Measurements from ENCODE around the gene SLC19A3. TPM values are rescaled to one million over a fixed set of nuclear protein-coding genes. Genes with fewer than 3 reads are reported as not detected.
"Not testable (repeated sequence)": the region's sequence is repeated elsewhere in the genome, so short reads cannot be mapped to it uniquely, and the experiment has no call there.

The SLC19A3 gene
- total RNA-seq, 2 experiments from 2014 or later, result not detected

GRCh38 chr2:227722821-227723220 lies 5.0 kb upstream of the SLC19A3 start:
- DNase-seq; H3K36me3 Mint-ChIP-seq; H3K9me3 Mint-ChIP-seq; POLR2A ChIA-PET; ATAC-seq (ENCODE audit: low read depth); H3K4me3 Mint-ChIP-seq; H3K4me1 Mint-ChIP-seq; H3K27ac Mint-ChIP-seq: not testable (repeated sequence)
- H3K27me3 Mint-ChIP-seq, result peaks cover 15% of the 10 kb centered on the region

GRCh38 chr2:227720680-227721079 lies 2.9 kb upstream of the SLC19A3 start:
- no peak for ATAC-seq (ENCODE audit: low read depth)
- Mint-ChIP-seq H3K4me3 (no peak overlapping the region), H3K27ac (no peak overlapping the region), H3K4me1 (no peaks in the 10 kb centered on the region), H3K27me3 (peaks cover 31% of the 10 kb centered on the region), H3K36me3 (no peaks in the 10 kb centered on the region), H3K9me3 (no peaks in the 10 kb centered on the region)
- no peak for DNase-seq
- POLR2A ChIA-PET, result no interaction called here

GRCh38 chr2:227719641-227720040 lies 1.8 kb upstream of the SLC19A3 start:
- H3K4me3 Mint-ChIP-seq, result no peak overlapping the region
- POLR2A ChIA-PET, result no interaction called here
- H3K27me3 Mint-ChIP-seq, result peaks cover 32% of the 10 kb centered on the region
- H3K4me1 Mint-ChIP-seq, result no peaks in the 10 kb centered on the region
- no peak overlapping the region for H3K27ac Mint-ChIP-seq
- DNase-seq (no peak), ATAC-seq (ENCODE audit: low read depth) (no peak)
- H3K9me3 Mint-ChIP-seq, result no peaks in the 10 kb centered on the region
- no peaks in the 10 kb centered on the region for H3K36me3 Mint-ChIP-seq

GRCh38 chr2:227716501-227716900 lies 1.3 kb downstream of the SLC19A3 start:
- ATAC-seq (ENCODE audit: low read depth) (no peak), DNase-seq (no peak)
- Mint-ChIP-seq H3K27me3 (peaks cover 39% of the 10 kb centered on the region), H3K36me3 (no peaks in the 10 kb centered on the region), H3K27ac (no peak overlapping the region), H3K4me3 (no peak overlapping the region), H3K9me3 (no peaks in the 10 kb centered on the region), H3K4me1 (no peaks in the 10 kb centered on the region)
- POLR2A ChIA-PET, result no interaction called here

- no peak overlapping the region for H3K4me3 Mint-ChIP-seq
- ATAC-seq (ENCODE audit: low read depth) (no peak), DNase-seq (no peak)
- H3K9me3 Mint-ChIP-seq, result no peaks in the 10 kb centered on the region
- H3K27me3 Mint-ChIP-seq, result peaks cover 30% of the 10 kb centered on the region
- H3K4me1 Mint-ChIP-seq, result no peaks in the 10 kb centered on the region
- H3K36me3 Mint-ChIP-seq, result no peaks in the 10 kb centered on the region
- H3K27ac Mint-ChIP-seq, result no peak overlapping the region
- POLR2A ChIA-PET, result no interaction called here
Measured at GRCh38 chr2:227713291-227713690, 4.5 kb downstream of the SLC19A3 start.

GRCh38 chr2:227710986-227711385 lies 6.8 kb downstream of the SLC19A3 start:
- POLR2A ChIA-PET, result no interaction called here
- no peaks in the 10 kb centered on the region for H3K9me3 Mint-ChIP-seq
- H3K27ac Mint-ChIP-seq, result no peak overlapping the region
- no peak overlapping the region for H3K4me3 Mint-ChIP-seq
- no peaks in the 10 kb centered on the region for H3K4me1 Mint-ChIP-seq
- DNase-seq, result no peak
- H3K27me3 Mint-ChIP-seq, result peaks cover 12% of the 10 kb centered on the region
- H3K36me3 Mint-ChIP-seq, result no peaks in the 10 kb centered on the region
- ATAC-seq (ENCODE audit: low read depth), result no peak

- no peak overlapping the region for H3K4me3 Mint-ChIP-seq
- peaks cover 3% of the 10 kb centered on the region for H3K27me3 Mint-ChIP-seq
- H3K9me3 Mint-ChIP-seq, result no peaks in the 10 kb centered on the region
- H3K27ac Mint-ChIP-seq, result no peak overlapping the region
- ATAC-seq (ENCODE audit: low read depth) (no peak), DNase-seq (no peak)
- H3K4me1 Mint-ChIP-seq, result no peaks in the 10 kb centered on the region
- no peaks in the 10 kb centered on the region for H3K36me3 Mint-ChIP-seq
- POLR2A ChIA-PET, result no interaction called here
Measured at GRCh38 chr2:227707390-227707789, 10.4 kb downstream of the SLC19A3 start.

GRCh38 chr2:227706859-227707258 lies 11.0 kb downstream of the SLC19A3 start:
- DNase-seq, result no peak
- Mint-ChIP-seq H3K36me3 (no peaks in the 10 kb centered on the region), H3K4me1 (no peaks in the 10 kb centered on the region), H3K27ac (no peak overlapping the region), H3K9me3 (no peaks in the 10 kb centered on the region), H3K4me3 (no peak overlapping the region), H3K27me3 (no peaks in the 10 kb centered on the region)
- POLR2A ChIA-PET, result no interaction called here
- ATAC-seq (ENCODE audit: low read depth), result no peak

GRCh38 chr2:227703961-227704360 lies 13.9 kb downstream of the SLC19A3 start:
- Mint-ChIP-seq H3K27me3 (no peaks in the 10 kb centered on the region), H3K9me3 (no peaks in the 10 kb centered on the region), H3K27ac (no peak overlapping the region), H3K36me3 (no peaks in the 10 kb centered on the region), H3K4me1 (no peaks in the 10 kb centered on the region), H3K4me3 (no peak overlapping the region)
- ATAC-seq (ENCODE audit: low read depth) (no peak), DNase-seq (no peak)
- POLR2A ChIA-PET, result no interaction called here

- DNase-seq (no peak), ATAC-seq (ENCODE audit: low read depth) (no peak)
- POLR2A ChIA-PET, result interaction anchor here (0.6 kb wide), 1 partner anchor 1584 kb away, joined by 3 read pairs; no protein-coding TSS in a partner anchor
- no peak overlapping the region for H3K4me3 Mint-ChIP-seq
- no peak overlapping the region for H3K27ac Mint-ChIP-seq
- H3K36me3 Mint-ChIP-seq, result no peaks in the 10 kb centered on the region
- H3K27me3 Mint-ChIP-seq, result peaks cover 1% of the 10 kb centered on the region
- H3K9me3 Mint-ChIP-seq, result no peaks in the 10 kb centered on the region
- H3K4me1 Mint-ChIP-seq, result no peaks in the 10 kb centered on the region
Measured at GRCh38 chr2:227703280-227703732, 14.5 kb downstream of the SLC19A3 start.

GRCh38 chr2:227701556-227701955 lies 16.3 kb downstream of the SLC19A3 start:
- H3K4me3 Mint-ChIP-seq, result no peak overlapping the region

GRCh38 chr2:227696990-227697679 lies 20.7 kb downstream of the SLC19A3 start:
- Mint-ChIP-seq H3K27ac (no peak overlapping the region), H3K36me3 (no peaks in the 10 kb centered on the region), H3K9me3 (no peaks in the 10 kb centered on the region), H3K4me3 (no peak overlapping the region), H3K4me1 (no peaks in the 10 kb centered on the region), H3K27me3 (peaks cover 14% of the 10 kb centered on the region)
- ATAC-seq (ENCODE audit: low read depth) (no peak), DNase-seq (no peak)
- POLR2A ChIA-PET, result no interaction called here

More at GRCh38 chr2:227701556-227701955, 16.3 kb downstream of the SLC19A3 start:
- H3K27me3 Mint-ChIP-seq, result peaks cover 4% of the 10 kb centered on the region
- no peaks in the 10 kb centered on the region for H3K36me3 Mint-ChIP-seq
- no peaks in the 10 kb centered on the region for H3K4me1 Mint-ChIP-seq
- H3K27ac Mint-ChIP-seq, result no peak overlapping the region
- H3K9me3 Mint-ChIP-seq, result no peaks in the 10 kb centered on the region
- ATAC-seq (ENCODE audit: low read depth) (no peak), DNase-seq (no peak)
- POLR2A ChIA-PET, result no interaction called here

- H3K4me1 Mint-ChIP-seq, result no peaks in the 10 kb centered on the region
- H3K27me3 Mint-ChIP-seq, result peaks cover 17% of the 10 kb centered on the region
- no peak overlapping the region for H3K27ac Mint-ChIP-seq
- ATAC-seq (ENCODE audit: low read depth) (no peak), DNase-seq (no peak)
- no peaks in the 10 kb centered on the region for H3K36me3 Mint-ChIP-seq
- POLR2A ChIA-PET, result no interaction called here
- H3K9me3 Mint-ChIP-seq, result no peaks in the 10 kb centered on the region
- H3K4me3 Mint-ChIP-seq, result no peak overlapping the region
Measured at GRCh38 chr2:227687189-227687588, 30.6 kb downstream of the SLC19A3 start.

- Mint-ChIP-seq H3K36me3 (no peaks in the 10 kb centered on the region), H3K9me3 (peaks cover 1% of the 10 kb centered on the region), H3K27me3 (peaks cover 6% of the 10 kb centered on the region), H3K27ac (no peak overlapping the region), H3K4me1 (no peaks in the 10 kb centered on the region), H3K4me3 (no peak overlapping the region)
- POLR2A ChIA-PET, result no interaction called here
- ATAC-seq (ENCODE audit: low read depth) (no peak), DNase-seq (no peak)
Measured at GRCh38 chr2:227684258-227684657, 33.6 kb downstream of the SLC19A3 start.

All from activated naive CD8-positive, alpha-beta T cell treated with anti-CD3 and anti-CD28 coated beads, Interleukin-2, amount 10 ng/mL, durations not matched to agents 7 days and 5 days (primary cell).